ENCODE data around the gene KCTD10.
A peak's percentile ranks its signal among the peaks of the same experiment; 100 is the strongest.

Gene KCTD10

DNA sequence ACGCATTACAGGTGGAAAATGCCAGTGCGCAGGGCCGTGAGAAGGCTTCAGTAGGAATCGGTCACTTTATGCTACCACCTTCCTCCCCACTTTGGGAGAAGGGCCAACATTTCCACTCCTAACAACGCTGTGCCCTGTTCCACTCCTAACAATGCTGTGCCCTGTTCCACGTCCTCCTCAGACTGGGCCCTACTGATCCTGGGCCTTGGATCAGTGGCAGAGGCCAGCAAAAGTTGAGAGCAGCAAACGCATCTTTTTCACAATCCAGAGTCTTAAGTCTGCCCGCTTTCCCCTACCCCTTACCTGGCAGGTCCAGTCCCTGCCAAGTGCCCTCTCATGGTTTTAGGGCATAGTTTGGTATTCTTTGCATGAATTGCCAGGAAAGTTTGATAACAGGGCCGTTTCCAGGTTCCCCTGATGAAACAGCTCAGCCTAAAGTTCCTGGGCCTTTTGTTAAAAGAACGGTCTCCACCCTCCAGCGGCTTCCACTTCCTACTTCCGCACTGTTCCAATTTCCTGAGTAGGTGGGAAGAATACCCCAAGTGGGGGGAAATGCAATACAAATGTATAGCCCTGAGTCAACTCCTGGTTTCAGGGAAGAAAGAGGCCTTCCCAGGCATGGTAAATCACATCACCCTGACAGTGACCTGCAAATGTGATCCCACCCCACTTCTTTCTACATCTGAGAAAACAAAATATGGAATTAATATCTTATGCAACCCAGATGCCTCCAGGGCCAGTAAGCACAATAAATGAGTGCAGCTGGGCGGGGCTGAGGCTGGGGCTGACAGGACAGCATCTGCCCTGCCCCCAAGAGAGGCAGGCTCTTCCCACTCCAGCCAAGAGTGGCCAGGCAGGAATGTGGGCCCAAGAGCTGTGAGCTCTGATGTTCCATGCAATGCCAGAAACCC is 15.0 kb downstream of the KCTD10 start:
- TF ChIP-seq EGR1 (IDR thresholded peaks at IDR 0.05) (no peak), TEAD4 (IDR thresholded peaks at IDR 0.05) (peak; percentile 86), RAD21 (IDR thresholded peaks at IDR 0.05; ENCODE audit: low read depth) (no peak; the same call in 1 of the 2 replicates), FOXM1 (IDR thresholded peaks at IDR 0.05; ENCODE audit: borderline replicate concordance, low read depth) (no peak), REST (IDR thresholded peaks at IDR 0.05; ENCODE audit: low read depth) (no peak), MAX (IDR thresholded peaks at IDR 0.05) (no peak), TCF12 (IDR thresholded peaks at IDR 0.05; ENCODE audit: low read depth) (peak; percentile 28; the same call in 1 of the 2 replicates), CEBPB (IDR thresholded peaks at IDR 0.05) (no peak; the same call in 1 of the 2 replicates), EP300 (IDR thresholded peaks at IDR 0.05; ENCODE audit: borderline replicate concordance) (peak; percentile 39; the same call in 1 of the 2 replicates), NFIC (IDR thresholded peaks at IDR 0.05) (peak; percentile 42; the same call in 1 of the 2 replicates)
- TF ChIP-seq, protein P1, sequence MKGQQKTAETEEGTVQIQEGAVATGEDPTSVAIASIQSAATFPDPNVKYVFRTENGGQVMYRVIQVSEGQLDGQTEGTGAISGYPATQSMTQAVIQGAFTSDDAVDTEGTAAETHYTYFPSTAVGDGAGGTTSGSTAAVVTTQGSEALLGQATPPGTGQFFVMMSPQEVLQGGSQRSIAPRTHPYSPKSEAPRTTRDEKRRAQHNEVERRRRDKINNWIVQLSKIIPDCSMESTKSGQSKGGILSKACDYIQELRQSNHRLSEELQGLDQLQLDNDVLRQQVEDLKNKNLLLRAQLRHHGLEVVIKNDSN (IDR thresholded peaks at IDR 0.05) = no peak

DNA sequence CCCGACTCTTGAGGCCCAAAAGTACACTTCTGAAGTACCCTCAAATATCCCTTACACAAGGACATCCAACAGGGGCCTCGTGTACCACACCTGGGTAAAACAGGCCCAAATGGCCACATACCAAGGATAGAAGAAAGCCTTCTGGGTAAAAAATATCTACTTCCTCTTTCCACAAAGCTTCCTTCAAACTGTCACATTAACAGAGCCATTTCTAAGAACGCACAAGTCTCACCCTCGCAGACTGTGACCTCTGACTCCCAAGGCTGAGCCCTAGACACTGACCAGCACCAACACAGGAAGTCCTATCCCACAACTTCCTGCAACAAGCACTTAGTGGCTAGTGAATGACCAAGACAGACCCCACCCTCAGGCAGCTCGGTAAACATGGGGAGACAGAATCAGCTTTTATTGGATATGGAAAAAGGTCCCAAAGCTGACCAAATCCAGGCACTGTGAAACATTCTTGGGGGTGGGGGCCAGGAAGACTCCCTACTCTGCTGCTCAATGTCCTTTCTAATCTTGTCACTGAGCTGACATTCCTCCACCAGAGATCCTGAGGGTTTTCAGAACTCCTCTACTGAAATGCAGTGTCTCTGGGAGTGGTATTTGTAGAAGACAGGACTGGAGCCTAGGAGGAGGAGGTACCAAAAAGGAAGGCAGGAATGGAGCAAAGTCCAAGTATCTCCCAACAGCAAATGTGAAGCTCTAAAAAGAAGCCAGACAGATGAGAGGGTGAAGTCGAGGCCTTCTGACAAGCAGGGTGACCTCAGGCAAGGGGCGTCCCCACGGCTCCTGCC is 15.9 kb downstream of the KCTD10 start:
- TF ChIP-seq EGR1 (IDR thresholded peaks at IDR 0.05) (no peak), CEBPB (IDR thresholded peaks at IDR 0.05) (no peak), NFIC (IDR thresholded peaks at IDR 0.05) (no peak), TAF1 (IDR thresholded peaks at IDR 0.05; ENCODE audit: low read depth) (no peak), MAX (IDR thresholded peaks at IDR 0.05) (no peak), ZBTB7A (IDR thresholded peaks at IDR 0.05; ENCODE audit: low read depth) (no peak), CREB1 (IDR thresholded peaks at IDR 0.05; ENCODE audit: low read depth) (no peak), TEAD4 (IDR thresholded peaks at IDR 0.05) (no peak), FOXM1 (IDR thresholded peaks at IDR 0.05; ENCODE audit: borderline replicate concordance, low read depth) (no peak), EP300 (IDR thresholded peaks at IDR 0.05; ENCODE audit: borderline replicate concordance) (no peak)
- TF ChIP-seq, protein P1 (IDR thresholded peaks at IDR 0.05) = no peak

DNA sequence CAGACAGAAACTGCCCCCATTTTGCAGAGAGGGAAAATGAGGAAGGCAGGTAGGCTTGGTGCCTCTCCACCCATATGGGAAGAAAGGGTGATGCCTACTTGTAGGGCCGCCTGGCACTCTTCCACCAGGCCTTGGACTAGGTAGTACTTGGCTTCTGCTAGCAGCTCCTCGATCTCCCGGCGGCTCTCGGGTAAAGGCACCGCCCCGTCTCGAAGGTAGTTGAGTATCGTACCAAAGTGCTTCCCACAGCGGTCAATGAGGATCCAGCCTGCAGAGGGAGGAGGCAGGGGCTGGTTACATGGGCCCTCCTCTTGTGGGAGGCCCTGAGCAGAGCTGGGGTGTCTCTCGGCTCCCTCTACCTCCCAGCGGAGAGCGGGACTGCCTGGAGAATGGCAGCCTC is 16.6 kb downstream of the KCTD10 start:
- no peak for TF ChIP-seq ZBTB7A (IDR thresholded peaks at IDR 0.05; ENCODE audit: low read depth)
- no peak for TF ChIP-seq TEAD4 (IDR thresholded peaks at IDR 0.05)
- no peak for TF ChIP-seq CREB1 (IDR thresholded peaks at IDR 0.05; ENCODE audit: low read depth)
- no peak for TF ChIP-seq CEBPB (IDR thresholded peaks at IDR 0.05)
- no peak for TF ChIP-seq REST (IDR thresholded peaks at IDR 0.05; ENCODE audit: low read depth)

DNA sequence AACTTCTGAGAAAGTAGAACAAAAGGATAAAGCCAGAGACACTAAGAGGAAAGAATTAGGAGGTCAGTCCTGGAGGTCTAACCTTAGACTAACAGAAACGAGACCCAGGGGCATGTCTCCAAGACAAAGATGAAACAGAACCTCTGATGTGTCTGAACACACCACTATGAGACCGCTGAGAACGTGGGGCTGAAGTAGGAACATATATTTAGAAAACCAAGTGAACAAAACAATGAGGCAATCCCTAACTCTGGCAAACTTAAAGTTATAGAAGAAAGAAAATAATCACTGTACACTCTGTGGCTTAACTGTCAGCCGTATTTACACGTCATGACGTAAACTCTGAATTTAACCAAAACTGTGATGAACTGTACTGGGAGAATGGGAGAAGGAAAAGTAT is 17.9 kb downstream of the KCTD10 start:
- TF ChIP-seq FOXM1 (IDR thresholded peaks at IDR 0.05; ENCODE audit: borderline replicate concordance, low read depth) (no peak), TCF12 (IDR thresholded peaks at IDR 0.05; ENCODE audit: low read depth) (no peak), EGR1 (IDR thresholded peaks at IDR 0.05) (no peak), CREB1 (IDR thresholded peaks at IDR 0.05; ENCODE audit: low read depth) (no peak), YY1 (IDR thresholded peaks at IDR 0.05; ENCODE audit: low read depth) (no peak), CEBPB (IDR thresholded peaks at IDR 0.05) (no peak), TAF1 (IDR thresholded peaks at IDR 0.05; ENCODE audit: low read depth) (no peak), NFIC (IDR thresholded peaks at IDR 0.05) (no peak), MAX (IDR thresholded peaks at IDR 0.05) (no peak), REST (IDR thresholded peaks at IDR 0.05; ENCODE audit: low read depth) (no peak), EP300 (IDR thresholded peaks at IDR 0.05; ENCODE audit: borderline replicate concordance) (no peak), ZBTB7A (IDR thresholded peaks at IDR 0.05; ENCODE audit: low read depth) (no peak), RAD21 (IDR thresholded peaks at IDR 0.05; ENCODE audit: low read depth) (no peak)
- TF ChIP-seq, protein P1 (IDR thresholded peaks at IDR 0.05) = no peak

All from Ishikawa (cell line).